Activated CD4-positive, alpha-beta T cell treated with anti-CD3 and anti-CD28 coated beads, Interleukin-2, amount 50 U/mL, for 4 hours (primary cell): Measurements from ENCODE around the gene CRYGS.
"Not testable (repeated sequence)": the region's sequence is repeated elsewhere in the genome, so short reads cannot be mapped to it uniquely, and the experiment has no call there.

ENCODE experiments used
- DNase-seq, 2 experiments: peaks; one replicate each; pipeline ENCODE4 v3.0.0-alpha.2; 2020

The CRYGS gene

DNA sequence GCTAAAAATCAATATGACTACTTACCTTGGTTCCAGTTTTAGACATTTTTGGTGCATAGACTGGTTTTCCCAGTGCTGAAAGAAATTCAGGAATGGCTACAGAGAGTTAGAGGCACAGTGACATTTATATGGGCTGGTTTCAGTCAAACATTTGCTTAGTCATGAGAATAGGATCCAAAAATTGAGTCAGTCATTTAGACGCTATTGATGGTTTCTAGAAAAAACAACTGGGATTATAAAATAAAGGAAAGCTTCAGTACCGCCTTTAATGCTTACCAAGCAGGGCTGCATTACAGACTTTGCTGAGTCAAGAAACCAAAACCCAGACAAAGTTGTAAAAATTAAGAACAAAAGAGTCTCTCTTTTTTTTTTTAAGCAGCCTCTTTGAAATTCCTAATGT is at the start of gene CRYGS:
Gene CRYGS (minus strand): TSS at position 100 of the 400 bp plus-strand sequence. CDS start 54 bp downstream, at position 46.
- DNase-seq, result no peak

GRCh38 chr3:186593862-186594261 is 49.7 kb upstream of the CRYGS start:
- no peak for DNase-seq

- no peak for DNase-seq
These were observed 48.5 kb upstream of the CRYGS start for GRCh38 chr3:186592682-186593081.

DNA sequence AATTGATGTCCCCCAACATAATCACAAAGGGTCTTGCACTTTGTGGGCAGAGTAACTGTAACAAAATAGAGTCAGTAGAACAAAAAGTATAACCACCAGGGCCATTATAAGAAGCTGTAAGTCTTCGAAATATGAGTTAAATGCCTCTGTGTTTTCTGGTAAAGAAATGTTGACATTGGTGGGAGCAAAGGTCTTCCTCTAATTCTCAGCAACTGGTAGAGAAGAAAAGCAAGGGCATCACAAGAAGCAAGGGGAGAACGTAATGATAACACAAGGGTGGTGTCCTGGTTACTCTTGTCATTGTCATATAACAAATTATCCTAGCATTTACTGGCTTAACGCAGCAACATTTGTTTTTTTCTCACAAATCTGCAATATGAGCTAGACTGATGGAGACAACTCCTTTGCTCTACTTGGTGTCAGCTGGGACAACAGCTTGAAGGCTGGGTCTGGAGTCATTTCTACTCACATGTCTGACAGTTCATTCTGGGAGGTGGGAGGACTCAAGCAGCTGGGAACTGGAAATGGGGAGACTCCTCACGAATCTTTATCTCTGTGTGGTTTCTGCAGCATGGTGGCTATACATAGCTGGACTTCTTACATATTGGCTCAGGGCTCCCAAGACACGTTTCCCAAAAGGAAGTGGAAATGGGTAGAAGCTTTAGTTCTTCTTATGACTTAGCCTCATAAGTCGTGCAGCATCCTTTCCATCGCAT is 46.6 kb upstream of the CRYGS start:
- no peak for DNase-seq

GRCh38 chr3:186589856-186590579 is 45.8 kb upstream of the CRYGS start:
- no peak for DNase-seq

- DNase-seq, result no peak
These were observed 44.9 kb upstream of the CRYGS start for GRCh38 chr3:186589121-186589520.

DNA sequence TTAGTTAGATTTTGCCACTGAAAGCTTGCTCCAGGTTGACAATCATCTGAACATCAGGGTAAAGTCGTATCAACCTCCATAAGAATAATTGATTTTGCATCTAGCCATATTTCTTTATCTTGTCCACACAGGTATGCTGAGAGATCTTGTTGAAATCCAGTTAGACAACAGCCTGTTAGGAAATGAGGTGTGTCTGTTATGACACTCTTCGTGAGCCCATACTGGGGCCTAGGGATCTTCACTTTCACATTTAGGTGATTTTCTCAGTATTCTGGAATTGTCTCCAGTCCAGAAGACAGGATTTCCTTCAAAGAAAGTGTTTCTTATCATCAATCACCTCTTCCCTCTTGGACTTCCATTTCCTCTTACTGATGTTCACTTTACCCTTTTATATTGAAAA is 44.5 kb upstream of the CRYGS start:
- DNase-seq, result no peak

- DNase-seq, result no peak
These were observed 43.0 kb upstream of the CRYGS start for GRCh38 chr3:186587183-186587582.

- not testable (repeated sequence) for DNase-seq
These were observed 42.1 kb upstream of the CRYGS start for GRCh38 chr3:186586245-186586644.

- DNase-seq, result no peak
These were observed 39.7 kb upstream of the CRYGS start for GRCh38 chr3:186583831-186584230.

GRCh38 chr3:186582541-186582940 is 38.4 kb upstream of the CRYGS start:
- no peak for DNase-seq

DNA sequence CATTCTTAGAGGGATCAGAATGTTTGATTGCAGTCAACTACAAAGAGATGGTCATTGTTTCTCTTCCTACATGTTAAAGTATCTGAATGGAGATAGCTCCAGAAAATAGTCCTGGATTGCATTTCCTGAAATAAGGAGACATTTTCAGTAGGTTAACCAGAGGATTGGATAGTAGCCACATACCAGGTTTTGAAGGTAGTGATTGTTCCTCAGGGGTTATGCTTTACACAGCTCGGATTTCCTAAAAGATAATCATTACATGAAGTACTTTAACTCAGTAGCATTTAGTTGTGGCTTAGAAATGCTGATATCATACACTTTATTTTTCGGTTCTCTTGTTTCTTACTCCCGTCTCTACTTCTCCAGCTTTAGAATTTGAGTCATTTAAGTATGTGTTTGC is 36.6 kb upstream of the CRYGS start:
- no peak for DNase-seq

- no peak for DNase-seq
These were observed 33.3 kb upstream of the CRYGS start for GRCh38 chr3:186577521-186577920.

GRCh38 chr3:186571644-186572013 is 27.4 kb upstream of the CRYGS start:
- DNase-seq, result no peak

GRCh38 chr3:186570941-186571643 is 26.9 kb upstream of the CRYGS start:
- no peak for DNase-seq

GRCh38 chr3:186570096-186570940 is 26.1 kb upstream of the CRYGS start, which contains the start of gene DNAJB11:
DNAJB11 (plus strand) TSS chr3:186570720; CDS start chr3:186570898, 178 bp downstream.
- peak; percentile 97 to 98 for DNase-seq

DNA sequence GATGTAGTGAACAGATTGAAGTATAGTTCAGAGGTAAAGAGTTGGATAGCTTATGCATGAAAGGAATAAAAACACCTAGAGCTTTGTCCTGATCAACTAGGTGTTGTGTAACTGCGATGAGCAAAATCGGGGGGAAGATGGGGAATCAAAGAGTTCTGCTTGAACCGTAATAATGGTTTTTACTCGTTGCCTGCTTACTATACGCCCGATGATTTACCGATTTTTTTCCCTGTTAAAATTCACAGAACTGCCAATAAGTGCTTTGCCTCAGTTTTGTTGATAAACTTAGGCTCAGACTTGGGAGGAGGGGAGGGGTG is 25.6 kb upstream of the CRYGS start:
- DNase-seq, result no peak

- DNase-seq, result not testable (repeated sequence)
These were observed 25.2 kb upstream of the CRYGS start for GRCh38 chr3:186569361-186569760.

DNA sequence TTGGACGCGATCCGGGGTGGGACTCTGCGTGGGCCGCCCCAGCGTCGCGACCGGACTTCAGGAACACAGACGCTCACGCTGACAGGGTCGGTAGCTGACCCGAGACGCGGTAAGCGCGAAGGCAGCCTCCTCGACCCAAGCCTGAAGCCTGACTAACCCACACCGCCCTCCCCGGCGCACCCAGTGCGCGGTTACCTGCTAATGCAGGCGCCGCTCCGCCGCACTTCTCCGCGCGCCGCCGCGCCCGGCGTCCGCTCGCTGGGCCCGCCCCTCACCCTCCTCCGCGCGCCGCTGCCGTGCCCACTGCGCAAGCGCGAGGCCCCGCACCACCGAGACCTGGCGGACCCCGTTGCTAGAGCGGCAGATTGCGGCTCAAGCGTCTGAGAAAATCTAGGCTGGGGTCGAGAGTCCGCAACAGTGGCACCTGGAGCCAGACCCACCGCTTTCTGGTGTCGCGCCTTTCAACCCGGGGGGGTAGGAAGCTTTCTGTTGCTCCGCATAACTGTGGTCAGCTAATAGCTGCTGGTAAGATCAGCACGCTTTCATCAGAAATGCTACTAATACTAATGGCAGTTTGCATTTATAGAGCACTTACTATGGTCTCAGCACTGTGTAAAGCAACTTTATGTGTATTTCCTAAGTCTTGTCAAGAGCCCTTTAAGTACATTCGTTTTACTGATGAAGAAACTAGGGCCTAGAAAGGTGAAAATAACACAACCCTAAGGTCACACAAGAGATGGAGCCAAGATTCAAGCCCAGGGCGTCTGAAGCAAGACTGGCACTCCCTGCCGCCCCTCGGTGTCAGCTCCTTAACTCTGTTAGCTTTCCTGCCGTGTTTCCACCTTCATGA is 23.1 kb upstream of the CRYGS start, which contains the start of gene TBCCD1:
Gene TBCCD1 (minus strand): TSS at position 268 of the 850 bp plus-strand sequence. CDS start 3,010 bp downstream, outside the sequence.
- DNase-seq, result peak; percentile 89 to 92

- no peak for DNase-seq
These were observed 22.5 kb upstream of the CRYGS start for GRCh38 chr3:186566772-186567071.

- no peak for DNase-seq
These were observed 20.4 kb upstream of the CRYGS start for GRCh38 chr3:186564586-186564985.
